ENCODE results near the gene LUC7L.

LUC7L gene

GRCh38 chr16:144797-145252 is 84.4 kb downstream of the LUC7L start:
- Histone ChIP-seq H3K36me3 (ENCODE audit: insufficient read depth, low read length) (no peaks in the 10 kb centered on the region), H4K20me1 (ENCODE audit: insufficient read depth, low read length) (0 out of 2 replicates have a peak, but pooled peaks cover 3% of the 10 kb centered on the region), H3K4me1 (ENCODE audit: insufficient read depth, low read length) (peaks cover under 1% of the 10 kb centered on the region; the same call in 1 of the 2 replicates), H2AFZ (ENCODE audit: low read depth, low read length) (no peak overlapping the region), H3K4me3 (ENCODE audit: low read depth in 1 of 2, low read length in 2 of 2) (no peak overlapping the region), H3K79me2 (ENCODE audit: insufficient read depth, low read length) (no peaks in the 10 kb centered on the region), H3K9me3 (ENCODE audit: insufficient read depth, low read length, severe bottlenecking) (no peaks in the 10 kb centered on the region), H3K4me2 (ENCODE audit: insufficient read depth, low read length) (no peak overlapping the region), H3K27ac (ENCODE audit: low read length) (no peak overlapping the region), H3K9ac (ENCODE audit: low read depth, low read length) (no peak overlapping the region), H3K27me3 (ENCODE audit: insufficient read depth, low read length, poor library complexity) (no peaks in the 10 kb centered on the region)
- no peak for TF ChIP-seq EZH2 (IDR thresholded peaks at IDR 0.05; ENCODE audit: borderline replicate concordance, low read depth, low read length, severe bottlenecking)
- TF ChIP-seq, protein P1, sequence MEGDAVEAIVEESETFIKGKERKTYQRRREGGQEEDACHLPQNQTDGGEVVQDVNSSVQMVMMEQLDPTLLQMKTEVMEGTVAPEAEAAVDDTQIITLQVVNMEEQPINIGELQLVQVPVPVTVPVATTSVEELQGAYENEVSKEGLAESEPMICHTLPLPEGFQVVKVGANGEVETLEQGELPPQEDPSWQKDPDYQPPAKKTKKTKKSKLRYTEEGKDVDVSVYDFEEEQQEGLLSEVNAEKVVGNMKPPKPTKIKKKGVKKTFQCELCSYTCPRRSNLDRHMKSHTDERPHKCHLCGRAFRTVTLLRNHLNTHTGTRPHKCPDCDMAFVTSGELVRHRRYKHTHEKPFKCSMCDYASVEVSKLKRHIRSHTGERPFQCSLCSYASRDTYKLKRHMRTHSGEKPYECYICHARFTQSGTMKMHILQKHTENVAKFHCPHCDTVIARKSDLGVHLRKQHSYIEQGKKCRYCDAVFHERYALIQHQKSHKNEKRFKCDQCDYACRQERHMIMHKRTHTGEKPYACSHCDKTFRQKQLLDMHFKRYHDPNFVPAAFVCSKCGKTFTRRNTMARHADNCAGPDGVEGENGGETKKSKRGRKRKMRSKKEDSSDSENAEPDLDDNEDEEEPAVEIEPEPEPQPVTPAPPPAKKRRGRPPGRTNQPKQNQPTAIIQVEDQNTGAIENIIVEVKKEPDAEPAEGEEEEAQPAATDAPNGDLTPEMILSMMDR (IDR thresholded peaks at IDR 0.05; ENCODE audit: borderline replicate concordance, extremely low read depth, low read length, poor library complexity, severe bottlenecking) = no peak
- DNase-seq (no peak), ATAC-seq (ENCODE audit: insufficient read depth, low read depth) (no peak)

- no peak for ATAC-seq (ENCODE audit: insufficient read depth, low read depth)
- H4K20me1 ChIP-seq (ENCODE audit: insufficient read depth, low read length) = no peaks in the 10 kb centered on the region
- 0 out of 2 replicates have a peak, but pooled peaks cover 2% of the 10 kb centered on the region for H3K79me2 ChIP-seq (ENCODE audit: insufficient read depth, low read length)
- no peaks in the 10 kb centered on the region for H3K9me3 ChIP-seq (ENCODE audit: insufficient read depth, low read length, severe bottlenecking)
- peaks cover 9% of the 10 kb centered on the region; the same call in 1 of the 2 replicates for H3K4me1 ChIP-seq (ENCODE audit: insufficient read depth, low read length)
- H3K4me3 ChIP-seq (ENCODE audit: low read depth in 1 of 2, low read length in 2 of 2) = no peak overlapping the region
- no peaks in the 10 kb centered on the region for H3K36me3 ChIP-seq (ENCODE audit: insufficient read depth, low read length)
- H3K9ac ChIP-seq (ENCODE audit: low read depth, low read length) = no peak overlapping the region
- no peak overlapping the region for H3K4me2 ChIP-seq (ENCODE audit: insufficient read depth, low read length)
- no peak for TF ChIP-seq EZH2 (IDR thresholded peaks at IDR 0.05; ENCODE audit: borderline replicate concordance, low read depth, low read length, severe bottlenecking)
- TF ChIP-seq, protein P1 (IDR thresholded peaks at IDR 0.05; ENCODE audit: borderline replicate concordance, extremely low read depth, low read length, poor library complexity, severe bottlenecking) = no peak
- DNase-seq = no peak
- no peak overlapping the region for H3K27ac ChIP-seq (ENCODE audit: low read length)
- no peaks in the 10 kb centered on the region for H3K27me3 ChIP-seq (ENCODE audit: insufficient read depth, low read length, poor library complexity)
- H2AFZ ChIP-seq (ENCODE audit: low read depth, low read length) = no peak overlapping the region
These were observed 85.8 kb downstream of the LUC7L start for GRCh38 chr16:143456-143855.

- Histone ChIP-seq H2AFZ (ENCODE audit: low read depth, low read length) (no peak overlapping the region), H4K20me1 (ENCODE audit: insufficient read depth, low read length) (no peaks in the 10 kb centered on the region), H3K27me3 (ENCODE audit: insufficient read depth, low read length, poor library complexity) (no peaks in the 10 kb centered on the region), H3K4me2 (ENCODE audit: insufficient read depth, low read length) (no peak overlapping the region), H3K27ac (ENCODE audit: low read length) (no peak overlapping the region), H3K9me3 (ENCODE audit: insufficient read depth, low read length, severe bottlenecking) (no peaks in the 10 kb centered on the region), H3K4me1 (ENCODE audit: insufficient read depth, low read length) (peaks cover 9% of the 10 kb centered on the region; the same call in 1 of the 2 replicates), H3K4me3 (ENCODE audit: low read depth in 1 of 2, low read length in 2 of 2) (no peak overlapping the region), H3K36me3 (ENCODE audit: insufficient read depth, low read length) (no peaks in the 10 kb centered on the region), H3K79me2 (ENCODE audit: insufficient read depth, low read length) (peaks cover 4% of the 10 kb centered on the region), H3K9ac (ENCODE audit: low read depth, low read length) (no peak overlapping the region)
- ATAC-seq (ENCODE audit: insufficient read depth, low read depth) (no peak), DNase-seq (no peak)
- TF ChIP-seq EZH2 (IDR thresholded peaks at IDR 0.05; ENCODE audit: borderline replicate concordance, low read depth, low read length, severe bottlenecking) = no peak
- TF ChIP-seq, protein P1 (IDR thresholded peaks at IDR 0.05; ENCODE audit: borderline replicate concordance, extremely low read depth, low read length, poor library complexity, severe bottlenecking) = no peak
These were observed 86.2 kb downstream of the LUC7L start for GRCh38 chr16:143047-143446.

All from DND-41 (cell line).